ENCODE data around the gene CXorf58.
A peak's percentile ranks its signal among the peaks of the same experiment; 100 is the strongest.
"Not testable (repeated sequence)": the region's sequence is repeated elsewhere in the genome, so short reads cannot be mapped to it uniquely, and the experiment has no call there.

The CXorf58 gene

DNA sequence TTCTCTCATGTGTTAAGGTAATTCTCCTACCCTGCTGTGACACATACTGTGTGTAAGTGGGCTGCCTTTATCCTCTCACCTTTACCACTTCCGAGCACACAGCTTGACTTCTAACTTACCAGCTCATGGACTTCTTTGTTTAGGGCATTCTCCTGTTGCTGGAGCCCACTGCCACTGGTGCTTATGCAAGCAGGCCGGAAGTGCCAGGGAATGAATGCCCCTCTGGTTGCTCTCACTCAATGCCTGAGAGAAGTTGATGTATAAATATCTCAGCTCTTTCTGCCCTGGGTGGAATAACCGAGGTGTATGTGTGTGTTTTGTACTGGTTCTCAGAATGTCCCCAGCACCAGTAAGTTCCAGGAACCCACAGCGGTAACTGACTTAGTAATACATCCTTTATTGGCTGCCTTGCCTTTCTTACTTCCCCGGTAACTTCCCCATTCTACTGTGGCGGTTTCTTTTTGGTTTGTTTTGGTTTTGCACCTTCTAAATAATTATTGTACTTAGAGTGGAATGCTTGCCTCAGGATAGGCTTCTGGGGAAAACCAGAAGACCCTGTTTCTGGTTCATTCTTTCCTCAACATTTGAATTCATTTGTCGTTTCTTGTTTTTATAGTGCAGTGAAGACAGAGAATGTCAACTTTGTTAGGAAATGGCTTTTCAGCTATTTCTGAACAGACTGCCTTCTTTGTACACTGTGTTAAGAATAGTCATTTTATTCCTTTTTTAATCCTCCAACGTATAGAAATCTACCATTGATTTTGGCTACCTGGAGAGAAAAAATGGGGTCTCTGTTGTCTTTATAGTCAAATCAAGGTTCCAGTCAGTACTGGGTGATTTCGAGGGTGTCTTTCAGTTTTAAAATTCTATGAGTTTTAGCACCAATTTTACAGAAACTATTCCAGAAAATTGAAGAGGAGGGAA is 45.4 kb downstream of the CXorf58 start:
- DNase-seq: peak in 2 of 56 donors; percentile 0

- DNase-seq: no peak
These were observed 46.1 kb downstream of the CXorf58 start for GRCh38 chrX:23953908-23954269.

GRCh38 chrX:23954396-23954795 is 46.6 kb downstream of the CXorf58 start:
- DNase-seq: no peak

GRCh38 chrX:23959781-23960180 is 52.0 kb downstream of the CXorf58 start:
- no peak for DNase-seq

DNA sequence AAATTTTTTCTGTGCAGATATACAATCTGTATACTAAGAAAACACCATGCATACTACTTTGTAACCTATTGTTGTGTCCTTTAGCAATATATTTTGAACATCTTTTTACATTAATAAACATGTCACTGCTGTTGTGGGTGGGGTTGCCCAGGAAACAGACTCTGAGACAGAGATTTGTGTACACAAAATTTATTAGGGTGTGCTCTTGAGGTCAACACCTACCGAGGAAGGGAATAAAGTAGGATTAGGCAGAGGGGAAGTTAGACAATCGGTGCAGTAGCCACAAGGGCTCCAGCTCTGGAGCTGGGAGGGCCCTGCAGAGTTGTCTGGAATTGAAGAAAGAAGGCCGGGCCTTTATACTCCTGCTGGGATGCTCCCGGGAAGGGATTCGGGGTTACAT is 56.4 kb downstream of the CXorf58 start:
- no peak for DNase-seq

- not testable (repeated sequence) for DNase-seq
These were observed 57.8 kb downstream of the CXorf58 start for GRCh38 chrX:23965630-23966029.

GRCh38 chrX:23978491-23978890 is 70.7 kb downstream of the CXorf58 start:
- no peak for DNase-seq

DNA sequence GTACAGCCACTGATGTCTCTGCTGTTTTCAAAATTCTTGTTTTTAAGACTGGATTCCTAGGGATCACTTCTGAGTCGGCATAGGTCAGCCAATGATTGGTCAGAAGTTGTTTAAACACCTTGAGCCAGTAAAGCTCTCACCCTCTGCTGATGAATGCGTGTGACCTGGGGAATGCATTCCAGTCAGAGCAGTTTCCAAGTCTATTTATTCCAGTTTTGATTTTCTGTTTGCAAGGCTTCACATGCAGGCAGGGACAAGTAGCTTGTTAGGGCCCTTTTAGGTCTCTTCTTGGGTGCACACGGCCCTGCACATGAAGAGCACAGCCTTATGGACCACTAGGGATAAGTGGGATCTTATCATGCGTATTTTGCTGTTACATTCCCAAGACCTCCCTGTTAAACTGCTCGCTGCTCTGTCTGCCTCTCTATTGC is 72.2 kb downstream of the CXorf58 start:
- DNase-seq: no peak

GRCh38 chrX:23981222-23981621 is 73.4 kb downstream of the CXorf58 start:
- no peak for DNase-seq

DNA sequence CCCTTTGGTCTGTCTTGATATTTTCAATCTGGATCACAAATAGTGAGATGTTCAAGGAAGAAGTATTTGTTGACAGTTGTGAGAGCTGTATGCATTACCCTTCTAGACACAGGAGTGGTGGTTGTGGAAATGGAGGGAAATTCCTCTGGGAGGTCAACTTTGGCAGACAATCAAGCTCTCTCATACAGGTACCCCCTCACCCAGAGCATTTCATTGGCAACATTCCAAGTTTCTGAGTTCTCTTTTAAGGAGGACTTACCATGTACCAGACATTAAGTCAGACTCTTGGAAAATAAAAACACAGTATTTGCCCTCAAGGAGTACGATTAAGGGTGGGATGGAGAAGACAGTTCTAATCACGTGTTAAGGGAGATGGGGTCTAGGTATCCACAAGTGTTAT is 73.9 kb downstream of the CXorf58 start:
- no peak for DNase-seq

GRCh38 chrX:23982891-23983290 is 75.1 kb downstream of the CXorf58 start:
- DNase-seq: no peak

All from amygdala (tissue), 56 donors.